ES-I3 (cell line): ENCODE measurements around the gene TRAK1.

ENCODE experiments used
- H3K36me3 ChIP-seq: 2 replicates; pipeline ENCODE4 v1.6.1; 2013; ENCODE audit warnings: mild to moderate bottlenecking, low read length, control low read depth, moderate library complexity; ENCODE audit not compliant: insufficient read depth
- H3K4me1 ChIP-seq: 2 replicates; pipeline ENCODE4 v1.6.1; 2013; ENCODE audit warnings: mild to moderate bottlenecking, control low read depth, low read length; ENCODE audit not compliant: insufficient read depth
- H3K9ac ChIP-seq: 2 replicates; pipeline ENCODE4 v1.6.1; 2013; ENCODE audit warnings: low read depth, mild to moderate bottlenecking, low read length, moderate library complexity
- H3K9me3 ChIP-seq: 2 replicates; pipeline ENCODE4 v1.6.1; 2013; ENCODE audit warnings: mild to moderate bottlenecking, low read length, moderate library complexity; ENCODE audit not compliant: control insufficient read depth, insufficient read depth

Gene TRAK1

GRCh38 chr3:42133500-42134298 is 42.5 kb downstream of the TRAK1 start:
- no peak overlapping the region for H3K9ac ChIP-seq
- no peaks in the 10 kb centered on the region for H3K9me3 ChIP-seq
- H3K36me3 ChIP-seq: no peaks in the 10 kb centered on the region
- 0 out of 2 replicates have a peak, but pooled peaks cover 3% of the 10 kb centered on the region for H3K4me1 ChIP-seq

- H3K36me3 ChIP-seq: no peaks in the 10 kb centered on the region
These were observed 43.8 kb downstream of the TRAK1 start for GRCh38 chr3:42134867-42135464.

DNA sequence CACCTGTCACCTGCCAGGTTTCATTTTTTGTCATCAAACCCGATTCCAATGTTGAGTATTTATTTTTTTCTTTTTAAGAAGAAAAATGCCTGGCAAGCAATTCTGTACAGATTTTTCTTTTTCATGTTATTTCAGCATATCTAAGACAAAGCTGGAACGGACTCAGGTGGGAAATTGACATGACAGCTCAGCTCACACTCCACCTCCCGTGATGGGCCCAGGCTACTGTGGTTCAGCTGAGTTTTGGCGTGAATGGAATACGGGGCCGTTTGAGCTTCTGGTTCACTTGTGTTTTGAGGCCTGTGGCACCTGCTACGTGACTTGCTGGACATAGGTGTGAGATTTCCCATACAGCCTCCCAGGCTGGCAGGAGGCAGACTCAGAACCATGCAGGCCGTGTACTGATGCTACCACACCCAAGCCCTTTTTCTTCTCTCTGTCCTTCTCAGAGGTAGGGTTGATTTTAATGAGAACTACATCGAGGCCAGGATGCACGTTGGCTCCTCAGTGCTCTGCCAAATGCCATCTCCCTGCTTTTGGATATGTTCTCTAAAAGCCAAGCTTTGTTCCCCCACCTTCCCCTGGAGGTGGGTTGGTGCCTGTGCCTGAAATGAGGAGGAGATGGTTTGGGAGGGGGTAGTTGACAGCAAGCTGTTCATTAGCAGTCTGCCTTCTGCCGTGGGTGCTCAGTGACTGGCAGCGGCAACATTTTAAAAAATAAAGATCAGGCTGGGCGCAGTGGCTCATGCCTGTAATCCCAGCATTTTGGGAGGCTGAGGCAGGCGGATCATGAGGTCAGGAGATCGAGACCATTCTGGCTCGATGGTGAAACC is 48.7 kb downstream of the TRAK1 start:
- no peaks in the 10 kb centered on the region for H3K4me1 ChIP-seq
- H3K36me3 ChIP-seq: no peaks in the 10 kb centered on the region
- H3K9ac ChIP-seq: no peak overlapping the region

More at GRCh38 chr3:42134867-42135464, 43.8 kb downstream of the TRAK1 start:
- Histone ChIP-seq H3K9me3 (no peaks in the 10 kb centered on the region), H3K4me1 (no peaks in the 10 kb centered on the region), H3K9ac (no peak overlapping the region)

DNA sequence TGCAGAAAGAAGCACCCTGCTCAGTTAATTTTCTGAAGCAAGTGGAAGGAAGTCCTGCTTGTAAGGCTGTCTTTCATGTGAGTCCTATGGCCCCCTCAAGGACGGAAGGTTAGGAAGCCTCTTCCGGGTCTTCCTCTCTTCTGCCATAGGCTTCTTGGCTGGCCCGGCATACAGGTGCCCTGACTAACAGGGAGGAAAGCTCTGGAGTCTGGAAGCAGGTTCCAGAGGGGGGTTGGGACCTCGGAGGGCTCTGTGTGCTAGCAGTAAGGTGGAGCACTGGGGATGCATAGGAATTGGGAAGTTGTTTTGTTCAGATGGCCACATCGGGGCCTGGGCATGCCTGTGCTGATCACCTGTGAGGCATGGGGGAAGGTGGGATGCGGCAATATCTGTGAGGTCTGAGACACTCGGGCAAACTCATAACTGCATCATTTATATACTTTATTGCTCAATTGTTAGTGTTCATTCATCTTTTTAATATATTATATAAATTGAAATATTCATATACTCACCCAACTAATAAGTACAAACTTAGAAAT is 49.6 kb downstream of the TRAK1 start:
- H3K4me1 ChIP-seq: no peaks in the 10 kb centered on the region
- no peaks in the 10 kb centered on the region for H3K36me3 ChIP-seq
- no peak overlapping the region for H3K9ac ChIP-seq
- no peaks in the 10 kb centered on the region for H3K9me3 ChIP-seq

More for the DNA sequence above, 48.7 kb downstream of the TRAK1 start:
- H3K9me3 ChIP-seq: no peaks in the 10 kb centered on the region

- Histone ChIP-seq H3K9ac (no peak overlapping the region), H3K9me3 (no peaks in the 10 kb centered on the region), H3K36me3 (no peaks in the 10 kb centered on the region), H3K4me1 (no peaks in the 10 kb centered on the region)
These were observed 52.3 kb downstream of the TRAK1 start for GRCh38 chr3:42143440-42143839.

- no peak overlapping the region for H3K9ac ChIP-seq
These were observed 53.1 kb downstream of the TRAK1 start for GRCh38 chr3:42144209-42144608.

GRCh38 chr3:42148086-42148848 is 57.1 kb downstream of the TRAK1 start:
- H3K4me1 ChIP-seq: peaks cover 5% of the 10 kb centered on the region; the same call in 1 of the 2 replicates

More at GRCh38 chr3:42144209-42144608, 53.1 kb downstream of the TRAK1 start:
- no peaks in the 10 kb centered on the region for H3K36me3 ChIP-seq
- H3K9me3 ChIP-seq: no peaks in the 10 kb centered on the region
- H3K4me1 ChIP-seq: no peaks in the 10 kb centered on the region

GRCh38 chr3:42148982-42149432 is 57.9 kb downstream of the TRAK1 start:
- Histone ChIP-seq H3K4me1 (peaks cover 5% of the 10 kb centered on the region; the same call in 1 of the 2 replicates), H3K9me3 (no peaks in the 10 kb centered on the region), H3K9ac (no peak overlapping the region), H3K36me3 (no peaks in the 10 kb centered on the region)

More at GRCh38 chr3:42148086-42148848, 57.1 kb downstream of the TRAK1 start:
- no peaks in the 10 kb centered on the region for H3K36me3 ChIP-seq
- no peak overlapping the region for H3K9ac ChIP-seq
- H3K9me3 ChIP-seq: no peaks in the 10 kb centered on the region

DNA sequence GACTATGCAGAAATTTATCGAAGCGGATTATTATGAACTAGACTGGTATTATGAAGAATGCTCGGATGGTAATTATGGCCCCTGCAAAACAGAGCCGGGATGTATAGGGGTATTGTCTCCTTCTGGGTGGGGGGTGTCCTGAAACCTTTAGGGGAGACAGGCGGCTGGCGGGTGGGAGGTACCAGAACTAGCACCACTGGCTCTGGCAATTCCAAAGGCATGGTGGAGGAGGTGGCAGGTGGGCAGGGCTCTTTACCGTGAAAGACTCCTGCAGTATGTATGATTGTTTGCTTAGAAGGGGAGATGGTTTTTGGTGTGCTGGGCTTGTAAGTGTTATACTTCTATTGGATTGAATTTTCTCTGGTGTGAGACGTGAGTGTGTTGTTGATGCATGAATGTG is 58.4 kb downstream of the TRAK1 start:
- Histone ChIP-seq H3K36me3 (no peaks in the 10 kb centered on the region), H3K4me1 (peaks cover 5% of the 10 kb centered on the region; the same call in 1 of the 2 replicates), H3K9ac (no peak overlapping the region), H3K9me3 (no peaks in the 10 kb centered on the region)

- no peaks in the 10 kb centered on the region for H3K36me3 ChIP-seq
- H3K9ac ChIP-seq: no peak overlapping the region
- no peaks in the 10 kb centered on the region for H3K9me3 ChIP-seq
- H3K4me1 ChIP-seq: peaks cover 5% of the 10 kb centered on the region; the same call in 1 of the 2 replicates
These were observed 58.8 kb downstream of the TRAK1 start for GRCh38 chr3:42149975-42150374.

DNA sequence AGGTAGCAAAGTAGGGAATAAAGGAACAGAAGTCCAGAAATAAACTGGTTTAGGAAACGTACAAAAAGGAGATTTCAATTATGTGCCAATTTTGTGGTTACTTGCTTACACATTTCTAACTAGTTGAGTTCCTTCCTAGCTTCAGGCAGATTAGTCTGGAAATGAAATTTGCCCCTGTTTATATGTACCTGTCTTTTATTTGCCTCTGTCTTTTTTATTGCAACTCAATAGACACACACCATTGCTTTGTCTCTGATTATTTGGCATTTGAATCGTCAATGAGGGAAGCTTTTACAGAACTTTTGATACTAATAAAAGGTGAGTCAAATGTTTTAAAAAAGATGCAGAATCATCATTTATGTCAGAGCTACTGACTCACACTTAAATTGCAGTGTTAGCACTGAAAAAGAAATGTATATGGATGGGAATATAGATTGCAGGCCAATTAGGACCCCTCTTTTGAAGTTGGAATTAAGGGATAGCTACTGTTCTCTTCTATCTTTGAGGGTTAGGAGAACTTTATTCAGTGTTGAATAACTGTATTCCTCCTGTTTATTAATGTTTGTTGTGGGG is 60.5 kb downstream of the TRAK1 start:
- no peak overlapping the region for H3K9ac ChIP-seq
- no peaks in the 10 kb centered on the region for H3K9me3 ChIP-seq
- H3K4me1 ChIP-seq: peaks cover 5% of the 10 kb centered on the region; the same call in 1 of the 2 replicates
- no peaks in the 10 kb centered on the region for H3K36me3 ChIP-seq

GRCh38 chr3:42152193-42152592 is 61.0 kb downstream of the TRAK1 start:
- H3K4me1 ChIP-seq: peaks cover 5% of the 10 kb centered on the region; the same call in 1 of the 2 replicates
- H3K9ac ChIP-seq: no peak overlapping the region
- no peaks in the 10 kb centered on the region for H3K36me3 ChIP-seq
- H3K9me3 ChIP-seq: no peaks in the 10 kb centered on the region

DNA sequence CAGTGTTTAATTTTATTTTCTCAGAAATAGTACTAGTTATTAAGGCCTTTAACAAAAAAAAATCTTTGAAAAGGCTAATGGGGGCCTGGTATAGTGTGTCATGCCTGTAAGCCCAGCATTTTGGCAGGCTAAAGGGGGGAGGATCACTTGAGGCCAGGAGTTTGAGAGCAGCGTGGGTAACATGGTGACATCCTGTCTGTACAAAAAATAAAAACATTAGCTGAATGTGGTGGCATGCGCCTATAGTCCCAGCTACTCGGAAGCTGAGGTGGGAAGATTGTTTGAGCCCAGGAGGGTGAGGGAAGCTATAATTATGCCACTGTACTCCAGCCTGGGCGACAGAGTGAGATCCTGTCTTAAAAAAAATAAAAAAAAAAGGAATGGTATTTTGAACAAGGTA is 61.9 kb downstream of the TRAK1 start:
- H3K9me3 ChIP-seq: no peaks in the 10 kb centered on the region
- H3K9ac ChIP-seq: no peak overlapping the region
- peaks cover 5% of the 10 kb centered on the region; the same call in 1 of the 2 replicates for H3K4me1 ChIP-seq
- H3K36me3 ChIP-seq: no peaks in the 10 kb centered on the region
